Lung (tissue), 12 donors: Measurements from ENCODE around the gene HTRA1. TPM values are rescaled to one million over a fixed set of nuclear protein-coding genes. Genes with fewer than 3 reads are reported as not detected.

Source experiments
- ATAC-seq: fragments of 200-7000 bp; cut with Tn5 transposase; one replicate; pipeline ENCODE4 v1.9.1; 2020; ENCODE audit warnings: moderate number of reproducible peaks; ENCODE audit not compliant: insufficient read depth, low FRiP score
- DNase-seq, 3 donors: peaks; one replicate each; pipeline ENCODE4 v3.0.0-alpha.2; 2013 to 2017
- H3K27ac ChIP-seq, 2 donors: one replicate each; pipeline ENCODE4 v1.5.1; 2013; ENCODE audit warnings: mild to moderate bottlenecking in 2 of 2, moderate library complexity in 2 of 2, control low read depth in 1 of 2, inconsistent platforms in 1 of 2, low read depth in 1 of 2, low read length in 1 of 2
- H3K27me3 ChIP-seq, 3 donors: one replicate each; pipeline ENCODE4 v1.5.1; 2013; ENCODE audit warnings: low read length in 2 of 3; ENCODE audit not compliant: control insufficient read depth in 3 of 3, insufficient read depth in 3 of 3
- H3K36me3 ChIP-seq, 4 donors: one replicate each; pipeline ENCODE4 v1.5.1; 2013; ENCODE audit warnings: low read length in 4 of 4, mild to moderate bottlenecking in 1 of 4, moderate library complexity in 1 of 4; ENCODE audit not compliant: control insufficient read depth in 4 of 4, insufficient read depth in 4 of 4
- H3K4me1 ChIP-seq, 5 donors: one replicate each; pipeline ENCODE4 v1.5.1; 2013; ENCODE audit warnings: low read length in 5 of 5, mild to moderate bottlenecking in 2 of 5, moderate library complexity in 1 of 5; ENCODE audit not compliant: control insufficient read depth in 5 of 5, insufficient read depth in 5 of 5
- H3K4me3 ChIP-seq: one replicate; pipeline ENCODE4 v1.5.1; 2013; ENCODE audit warnings: mild to moderate bottlenecking, control low read depth, moderate library complexity
- H3K9ac ChIP-seq, 2 donors: one replicate each; pipeline ENCODE4 v1.5.1; 2013; ENCODE audit warnings: low read length in 2 of 2, control low read depth in 1 of 2; ENCODE audit not compliant: insufficient read depth in 1 of 2
- H3K9me3 ChIP-seq, 4 donors: one replicate each; pipeline ENCODE4 v1.5.1; 2013; ENCODE audit warnings: low read length in 3 of 4, mild to moderate bottlenecking in 1 of 4, moderate library complexity in 1 of 4; ENCODE audit not compliant: control insufficient read depth in 4 of 4, insufficient read depth in 3 of 4
- CTCF ChIP-seq: IDR thresholded peaks from 2 replicates; pipeline ENCODE4 v1.5.1; 2012; ENCODE audit warnings: mild to moderate bottlenecking; ENCODE audit errors: control extremely low read depth, extremely low read depth
- WGBS, 2 donors: extraction: QIAGEN DNeasy Blood & Tissue Kit; methylation state at CpG; one replicate each; pipeline ENCODE4 v1.1.7; 2013; 5-methylcytosine and 5-hydroxymethylcytosine counted together
- polyA plus RNA-seq, 2 donors: library from polyadenylated mRNA; stranded (reverse); fragments of 200-250 nt; gene quantifications; one replicate each; pipeline ENCODE4 v1.2.1, GENCODE V29; 2013
- total RNA-seq, 2 donors: library from RNA; depleted of rRNA in 1 of 2; stranded (reverse); fragments of >200 nt in 1 of 2; gene quantifications; one replicate each; pipeline ENCODE4 v1.2.1, GENCODE V29; 2014 to 2021
- donor health status: control.
- donor health status: control.
- donor health status: Bipolar disorder and iron deficiency.
- donor health status: healthy.
- donor health status: DM: yes; HTN: yes; CAD: no.

Gene HTRA1
- total and polyA plus RNA-seq, 4 donors: 30.4 to 59.8 (median 46.1) TPM

DNA sequence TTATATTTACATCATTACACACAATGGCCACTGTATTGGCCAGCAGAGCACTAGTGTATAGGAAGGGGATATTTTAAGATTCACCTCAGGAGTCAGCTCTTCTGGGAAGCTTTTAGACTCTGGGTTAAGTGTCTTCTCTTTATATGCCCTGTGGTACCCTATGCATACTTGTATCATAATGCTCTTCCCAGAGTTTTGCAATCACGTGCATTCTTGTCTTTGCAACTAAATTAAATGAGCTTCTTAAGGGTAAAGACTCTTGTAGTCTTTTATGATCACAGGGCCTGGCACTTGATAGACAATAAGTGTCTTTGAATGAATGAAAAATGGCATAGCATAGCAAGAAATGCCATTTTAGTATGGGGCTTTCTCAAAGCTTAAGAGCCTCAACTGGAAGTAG is 42.3 kb upstream of the HTRA1 start:
- TF ChIP-seq CTCF: no peak
- Histone ChIP-seq H3K27ac (no peak overlapping the region), H3K4me1 (peaks cover 0 to 9% (median 0%) of the 10 kb centered on the region in 5 donors), H3K27me3 (no peaks in the 10 kb centered on the region), H3K9ac (no peak overlapping the region), H3K4me3 (no peak overlapping the region), H3K36me3 (peaks cover 0 to 21% (median 6%) of the 10 kb centered on the region in 4 donors), H3K9me3 (no peaks in the 10 kb centered on the region)
- WGBS, 2 donors: 69 to 79% methylated on average over 1 of the region's 1 CpG
- DNase-seq (no peak), ATAC-seq (no peak)

DNA sequence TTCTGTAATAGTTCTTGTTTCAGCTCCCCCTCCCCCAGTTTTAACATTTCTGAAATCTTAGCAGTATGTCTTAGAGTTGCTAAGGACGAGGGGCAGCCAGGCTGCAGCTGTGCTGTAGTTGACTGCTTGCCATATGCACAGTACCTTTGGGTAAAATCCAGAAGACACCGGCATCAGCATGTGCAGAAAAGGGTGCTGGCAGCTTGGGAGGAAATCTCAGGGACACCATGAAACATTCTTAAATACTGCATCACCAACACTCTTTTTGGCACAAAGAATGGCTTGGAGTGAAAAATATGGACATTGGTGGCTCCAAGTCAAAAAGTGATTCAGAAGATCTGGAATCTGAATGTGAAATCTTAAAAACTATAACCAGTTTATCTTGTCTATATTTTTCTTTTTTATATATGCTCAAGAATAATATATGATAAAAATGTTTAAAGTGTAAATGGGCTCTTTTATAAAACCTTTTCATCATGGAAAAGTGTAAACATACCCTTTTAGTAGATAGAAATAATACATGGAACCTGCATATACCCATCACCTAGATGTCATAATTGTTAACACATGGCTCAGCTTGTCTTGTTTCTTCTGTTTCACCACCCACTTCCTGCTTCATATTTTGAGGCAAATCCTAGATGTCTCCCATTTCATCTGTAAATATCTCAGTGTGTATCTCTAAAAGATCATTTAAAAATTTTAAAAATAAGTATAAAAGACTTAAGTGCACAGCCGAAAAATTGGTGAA is 41.3 kb upstream of the HTRA1 start:
- Histone ChIP-seq H3K36me3 (peaks cover 0 to 21% (median 6%) of the 10 kb centered on the region in 4 donors), H3K27me3 (no peaks in the 10 kb centered on the region), H3K9me3 (no peaks in the 10 kb centered on the region), H3K27ac (no peak overlapping the region), H3K9ac (no peak overlapping the region), H3K4me3 (no peak overlapping the region), H3K4me1 (peaks cover 0 to 9% (median 0%) of the 10 kb centered on the region in 5 donors)
- WGBS, 2 donors: 73 to 87% methylated on average over 3 of the region's 3 CpGs
- DNase-seq (peak; percentile 28 to 59 (median 45)), ATAC-seq (no peak)
- TF ChIP-seq CTCF: no peak

GRCh38 chr10:122420624-122421007 is 40.7 kb upstream of the HTRA1 start:
- ATAC-seq (no peak), DNase-seq (no peak)
- peaks cover 0 to 17% (median 4%) of the 10 kb centered on the region in 4 donors for H3K36me3 ChIP-seq
- H3K27me3 ChIP-seq: no peaks in the 10 kb centered on the region
- H3K9me3 ChIP-seq: no peaks in the 10 kb centered on the region
- H3K9ac ChIP-seq: no peak overlapping the region
- no peak overlapping the region for H3K4me3 ChIP-seq
- H3K27ac ChIP-seq: peak overlapping the region in 1 of 2 donors; percentile 49
- 87 to 95% methylated on average over 3 of the region's 3 CpGs for WGBS, 2 donors
- no peak for TF ChIP-seq CTCF
- H3K4me1 ChIP-seq: peaks cover 0 to 9% (median 0%) of the 10 kb centered on the region in 5 donors
